Erythroblast (primary cell): ENCODE measurements around the gene HLCS.

ENCODE experiments used
- GATA1 ChIP-seq: IDR thresholded peaks from 2 replicates; pipeline ENCODE4 v1.6.1; 2011; ENCODE audit warnings: low read depth, mild to moderate bottlenecking, control low read depth, low read length, moderate library complexity
- POLR2A ChIP-seq: IDR thresholded peaks from 2 replicates; pipeline ENCODE4 v1.6.1; 2011; ENCODE audit warnings: mild to moderate bottlenecking, low read length

DNA sequence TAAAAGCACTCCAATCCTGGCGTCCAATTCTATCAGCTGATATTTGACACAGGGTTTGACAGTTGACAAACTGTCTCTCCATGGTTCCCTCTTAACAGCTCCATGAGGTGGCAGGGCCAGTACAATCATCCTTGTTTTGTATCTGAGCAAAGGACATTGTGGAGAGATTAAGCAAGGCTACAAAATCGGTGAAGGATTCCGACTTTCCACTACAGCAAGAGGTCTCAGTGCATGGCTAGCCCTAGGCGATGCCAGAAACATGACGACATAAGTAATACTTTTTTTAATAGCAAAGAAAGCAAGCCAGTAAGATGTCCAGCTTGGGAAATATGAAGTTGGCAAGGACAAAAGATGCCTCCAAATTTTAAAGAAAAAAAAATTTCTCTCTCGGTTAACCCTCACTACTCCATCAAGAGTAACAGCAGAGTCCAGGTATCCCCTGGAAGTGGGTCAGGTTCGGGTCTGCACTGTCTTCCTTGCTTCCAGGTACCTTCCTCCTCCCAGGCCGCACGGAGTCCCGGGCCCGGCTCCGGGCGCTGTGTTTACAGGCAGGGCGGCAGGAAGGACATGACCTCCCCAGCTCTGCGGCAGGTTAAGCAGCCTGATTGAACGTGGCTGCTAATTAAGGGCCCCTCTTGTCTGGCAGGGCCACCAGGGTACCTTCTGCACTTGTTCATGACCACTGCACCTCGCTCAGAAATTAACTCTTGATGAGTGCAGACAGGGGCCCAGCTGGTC lies 161.4 kb downstream of the HLCS start:
- TF ChIP-seq POLR2A (no peak), GATA1 (no peak)
